A673 (cell line): Measurements from ENCODE around the gene VWC2. TPM values are rescaled to one million over a fixed set of nuclear protein-coding genes. Genes with fewer than 3 reads are reported as not detected.

Experiments
- BruUV-seq: library from RNA; stranded (reverse); fragments of 400-500 nt; replicated peaks from 2 replicates; lab custom pipeline; 2021; lab: Mats Ljungman, UMichigan
- CTCF ChIA-PET: fragments of 300-600 bp; sonication (Branson Sonifier 250); formaldehyde crosslinking; loops from one replicate; lab custom pipeline; 2022; ENCODE audit warnings: antibody characterized with exemption; lab: Charles Lee
- POLR2A ChIA-PET: fragments of 300-600 bp; sonication (Branson Sonifier 250); formaldehyde crosslinking; loops from one replicate; lab custom pipeline; 2022; ENCODE audit warnings: antibody characterized with exemption; ENCODE audit not compliant: low non-redundant PET; lab: Charles Lee
- DNase-seq: peaks from one replicate; pipeline ENCODE4 v3.0.0-alpha.2; 2015; ENCODE audit warnings: low spot score
- H3K27ac ChIP-seq: fragments of 200-600 bp; sonication (generic); 2 replicates; pipeline ENCODE4 v1.5.1; 2016; ENCODE audit warnings: mixed run types, low read depth, mild to moderate bottlenecking, mixed read lengths, antibody characterized with exemption, low read length; ENCODE audit not compliant: poor library complexity, severe bottlenecking
- H3K27me3 ChIP-seq: fragments of 200-600 bp; sonication (generic); replicated peaks from 2 replicates; pipeline ENCODE4 v1.6.1; 2017; ENCODE audit warnings: mixed run types, low read depth, mild to moderate bottlenecking, mixed read lengths, antibody characterized with exemption, low read length; ENCODE audit not compliant: insufficient read depth, poor library complexity
- H3K36me3 ChIP-seq: fragments of 200-600 bp; sonication (generic); 2 replicates; pipeline ENCODE4 v1.6.1; 2016; ENCODE audit warnings: mixed run types, mild to moderate bottlenecking, mixed read lengths, antibody characterized with exemption, low read length; ENCODE audit not compliant: insufficient read depth, poor library complexity, severe bottlenecking
- H3K4me1 ChIP-seq: fragments of 200-600 bp; sonication (generic); 2 replicates; pipeline ENCODE4 v1.6.1; 2017; ENCODE audit warnings: mixed run types, mild to moderate bottlenecking, mixed read lengths, antibody characterized with exemption, low read length; ENCODE audit not compliant: insufficient read depth, poor library complexity, severe bottlenecking
- H3K4me3 ChIP-seq: fragments of 200-600 bp; sonication (generic); 2 replicates; pipeline ENCODE4 v1.5.1; 2016; ENCODE audit warnings: low read depth, mixed run types, mild to moderate bottlenecking, mixed read lengths, low read length; ENCODE audit not compliant: poor library complexity, severe bottlenecking
- H3K9me3 ChIP-seq: fragments of 200-600 bp; sonication (generic); 2 replicates; pipeline ENCODE4 v1.6.1; 2016; ENCODE audit warnings: mixed run types, low read depth, mild to moderate bottlenecking, mixed read lengths, antibody characterized with exemption, low read length; ENCODE audit not compliant: poor library complexity, severe bottlenecking
- EZH2 ChIP-seq: fragments of 200-600 bp; sonication (generic); IDR thresholded peaks from 2 replicates; pipeline ENCODE4 v1.6.1; 2017; ENCODE audit warnings: borderline replicate concordance, low read depth, mild to moderate bottlenecking, mixed read lengths, antibody characterized with exemption, low read length; ENCODE audit not compliant: poor library complexity, severe bottlenecking
- intact Hi-C: fragments of 100-400 bp; cut with micrococcal nuclease; formaldehyde crosslinking; loops from one replicate; pipeline ENCODE4 v1.10.0; 2022; ENCODE audit not compliant: unreplicated experiment
- total RNA-seq: library from RNA; stranded (reverse); gene quantifications from 2 replicates; pipeline ENCODE4 v1.2.3, GENCODE V29; 2021
- TF ChIP-seq, protein P1 (sequence below): fragments of 300-800, 200-600 bp; sonication (generic); conservative IDR thresholded peaks from 2 replicates; pipeline ENCODE4 v1.5.1; 2017; ENCODE audit warnings: low read depth, mild to moderate bottlenecking, antibody characterized with exemption, low read length, moderate library complexity, mixed read lengths

The VWC2 gene
- total RNA-seq, 1 experiment from 2014 or later: not detected

DNA sequence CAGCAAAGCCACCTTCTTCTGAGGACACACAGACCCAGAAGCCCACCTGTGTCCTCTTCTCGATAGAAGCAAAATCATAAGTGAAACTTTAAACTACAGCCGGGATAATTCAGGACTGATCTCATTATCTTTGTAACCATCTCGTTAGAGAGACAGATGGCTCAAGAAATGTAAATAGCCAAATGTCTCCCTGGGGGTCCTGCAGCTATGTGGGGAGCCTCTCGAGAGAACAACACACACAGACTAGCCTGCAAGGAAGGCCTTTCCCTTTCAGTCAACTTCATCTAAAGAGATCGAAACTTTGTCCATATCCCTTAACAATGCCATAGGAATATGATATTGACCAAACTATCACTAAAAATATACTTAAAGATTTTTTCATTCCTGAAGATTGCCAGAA is 93.5 kb downstream of the VWC2 start:
- Histone ChIP-seq H3K27me3 (no peaks in the 10 kb centered on the region), H3K36me3 (no peaks in the 10 kb centered on the region), H3K4me1 (no peaks in the 10 kb centered on the region), H3K27ac (no peak overlapping the region), H3K9me3 (peaks cover 14% of the 10 kb centered on the region), H3K4me3 (no peak overlapping the region)
- TF ChIP-seq, protein P1, sequence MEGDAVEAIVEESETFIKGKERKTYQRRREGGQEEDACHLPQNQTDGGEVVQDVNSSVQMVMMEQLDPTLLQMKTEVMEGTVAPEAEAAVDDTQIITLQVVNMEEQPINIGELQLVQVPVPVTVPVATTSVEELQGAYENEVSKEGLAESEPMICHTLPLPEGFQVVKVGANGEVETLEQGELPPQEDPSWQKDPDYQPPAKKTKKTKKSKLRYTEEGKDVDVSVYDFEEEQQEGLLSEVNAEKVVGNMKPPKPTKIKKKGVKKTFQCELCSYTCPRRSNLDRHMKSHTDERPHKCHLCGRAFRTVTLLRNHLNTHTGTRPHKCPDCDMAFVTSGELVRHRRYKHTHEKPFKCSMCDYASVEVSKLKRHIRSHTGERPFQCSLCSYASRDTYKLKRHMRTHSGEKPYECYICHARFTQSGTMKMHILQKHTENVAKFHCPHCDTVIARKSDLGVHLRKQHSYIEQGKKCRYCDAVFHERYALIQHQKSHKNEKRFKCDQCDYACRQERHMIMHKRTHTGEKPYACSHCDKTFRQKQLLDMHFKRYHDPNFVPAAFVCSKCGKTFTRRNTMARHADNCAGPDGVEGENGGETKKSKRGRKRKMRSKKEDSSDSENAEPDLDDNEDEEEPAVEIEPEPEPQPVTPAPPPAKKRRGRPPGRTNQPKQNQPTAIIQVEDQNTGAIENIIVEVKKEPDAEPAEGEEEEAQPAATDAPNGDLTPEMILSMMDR: no peak
- TF ChIP-seq EZH2: no peak
- CTCF ChIA-PET: no interaction called here
- intact Hi-C loops: no loop called here
- DNase-seq: no peak
- no TSS peak for BruUV-seq
- POLR2A ChIA-PET: no interaction called here

DNA sequence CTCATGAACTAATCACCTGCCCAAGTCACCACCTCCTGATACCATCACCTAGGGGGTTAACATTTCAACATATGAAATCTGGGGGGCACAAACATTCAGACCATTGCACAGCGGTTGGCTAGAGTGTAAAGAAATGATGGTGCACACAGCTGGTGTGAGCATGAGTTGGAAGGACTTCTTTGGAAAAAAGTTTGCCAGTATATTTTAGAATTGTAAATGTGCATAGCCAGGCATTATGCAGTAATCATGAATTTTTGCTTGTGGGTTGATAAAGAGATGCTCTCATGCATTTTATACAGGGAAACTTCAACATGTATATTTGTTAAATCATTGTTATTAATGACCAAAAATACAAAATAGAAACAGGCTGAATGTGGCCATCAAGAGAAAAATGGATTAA is 100.0 kb downstream of the VWC2 start:
- POLR2A ChIA-PET: no interaction called here
- H3K4me3 ChIP-seq: no peak overlapping the region
- peaks cover 7% of the 10 kb centered on the region for H3K9me3 ChIP-seq
- intact Hi-C loops: no loop called here
- no peak for TF ChIP-seq EZH2
- TF ChIP-seq, protein P1: no peak
- H3K36me3 ChIP-seq: no peaks in the 10 kb centered on the region
- CTCF ChIA-PET: no interaction called here
- no peak overlapping the region for H3K27ac ChIP-seq
- no peak for DNase-seq
- no peaks in the 10 kb centered on the region for H3K27me3 ChIP-seq
- H3K4me1 ChIP-seq: no peaks in the 10 kb centered on the region
- BruUV-seq: no TSS peak

DNA sequence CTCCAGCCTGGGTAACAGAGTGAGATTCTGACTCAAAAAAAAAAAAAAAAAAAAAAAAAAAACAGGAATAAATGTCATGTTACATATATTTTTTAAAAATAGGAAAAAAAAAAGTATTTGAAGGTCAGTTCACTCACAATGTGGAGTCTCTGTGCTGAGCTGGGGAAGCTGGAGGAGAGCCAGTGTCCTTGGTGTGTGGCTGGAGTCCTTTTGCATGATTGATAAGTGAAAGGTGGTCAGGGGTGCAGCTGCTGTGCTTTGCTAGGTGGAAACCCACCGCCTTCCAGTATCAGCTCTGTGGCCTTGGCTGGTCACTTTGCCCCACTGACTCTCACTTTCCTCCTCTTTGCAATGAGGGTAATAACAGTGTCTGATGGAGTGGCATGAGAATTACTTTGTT is 101.9 kb downstream of the VWC2 start:
- H3K4me1 ChIP-seq: no peaks in the 10 kb centered on the region
- H3K9me3 ChIP-seq: peaks cover 16% of the 10 kb centered on the region
- no peaks in the 10 kb centered on the region for H3K36me3 ChIP-seq
- H3K4me3 ChIP-seq: no peak overlapping the region
- TF ChIP-seq, protein P1: no peak
- TF ChIP-seq EZH2: no peak
- no peaks in the 10 kb centered on the region for H3K27me3 ChIP-seq
- ChIA-PET POLR2A (no interaction called here), CTCF (no interaction called here)
- no peak overlapping the region for H3K27ac ChIP-seq
- intact Hi-C loops: no loop called here
- no peak for DNase-seq
- no TSS peak for BruUV-seq
